DOHH2 (cell line): ENCODE data around the gene BAX.

Experiments used
- CTCF ChIP-seq: fragments of 200-600 bp; sonication (generic); IDR thresholded peaks from one replicate; pipeline ENCODE4 v1.5.1; 2014; ENCODE audit warnings: antibody characterized with exemption, mild to moderate bottlenecking, low read depth, low read length; ENCODE audit not compliant: poor library complexity, severe bottlenecking
- EZH2phosphoT487 ChIP-seq: fragments of 200-600 bp; sonication (generic); IDR thresholded peaks from 2 replicates; pipeline ENCODE4 v1.6.1; 2017; ENCODE audit warnings: borderline replicate concordance, mild to moderate bottlenecking, antibody characterized with exemption, low read length, moderate library complexity, mixed read lengths

DNA sequence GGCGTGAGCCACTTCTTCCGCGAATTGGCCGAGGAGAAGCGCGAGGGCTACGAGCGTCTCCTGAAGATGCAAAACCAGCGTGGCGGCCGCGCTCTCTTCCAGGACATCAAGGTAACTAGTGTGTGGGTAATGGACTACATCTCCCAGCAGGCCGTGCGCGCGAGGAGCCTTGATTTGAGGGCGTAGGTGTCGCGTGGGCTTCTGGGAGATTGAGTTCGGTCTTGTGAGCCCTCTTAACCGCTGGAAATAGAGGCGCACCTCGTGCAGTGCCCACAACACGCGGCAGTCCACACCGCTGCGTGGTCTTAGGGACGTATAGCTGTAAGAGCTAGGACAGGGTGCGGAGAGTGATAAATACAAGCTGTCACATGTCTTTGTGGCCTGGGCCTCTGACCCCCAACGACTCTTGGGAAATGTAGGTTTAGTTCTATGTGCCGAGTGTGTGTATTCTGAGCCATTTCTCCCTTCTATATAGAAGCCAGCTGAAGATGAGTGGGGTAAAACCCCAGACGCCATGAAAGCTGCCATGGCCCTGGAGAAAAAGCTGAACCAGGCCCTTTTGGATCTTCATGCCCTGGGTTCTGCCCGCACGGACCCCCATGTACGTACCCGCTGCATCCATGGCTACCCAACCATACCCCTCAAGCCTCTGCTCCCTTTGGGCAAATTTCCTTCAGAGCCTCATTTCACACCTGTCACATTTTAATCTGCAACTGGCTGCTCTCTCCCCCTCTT lies 11.3 kb downstream of the BAX start:
- TF ChIP-seq CTCF: no peak
- no peak for TF ChIP-seq EZH2phosphoT487
